ENCODE measurements around the gene STAT6. TPM values are rescaled to one million over a fixed set of nuclear protein-coding genes. Genes with fewer than 3 reads are reported as not detected.

STAT6 gene
- total RNA-seq, 1 experiment from 2014 or later, result 44.4 TPM

DNA sequence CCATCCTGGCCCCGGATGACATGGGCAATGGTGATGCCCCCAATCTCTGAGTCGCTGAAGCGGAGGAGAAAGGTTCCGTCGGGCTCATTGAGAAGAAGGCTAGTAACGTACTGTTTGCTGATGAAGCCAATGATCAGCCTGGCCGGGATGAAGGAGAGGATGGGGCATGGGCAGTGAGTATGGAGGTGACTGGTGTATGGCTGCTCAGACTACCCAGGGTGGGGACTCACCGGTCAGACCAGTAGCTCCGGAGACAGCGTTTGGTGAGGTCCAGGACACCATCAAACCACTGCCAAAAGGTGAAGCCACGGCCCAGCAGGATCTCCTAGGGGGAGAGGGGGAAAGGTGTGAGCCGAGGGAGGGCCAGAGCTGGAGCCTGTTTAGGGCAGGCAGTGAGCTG, 11.4 kb downstream of the STAT6 start:
- H2BK12ac ChIP-seq (ENCODE audit: insufficient read length, low read depth, low read length), result no peak overlapping the region
- H2BK20ac ChIP-seq (ENCODE audit: low read depth, low read length, poor library complexity, severe bottlenecking), result no peak overlapping the region
- H3K27ac ChIP-seq (ENCODE audit: insufficient read length, low read depth, low read length), result no peak overlapping the region
- Mint-ChIP-seq H3K9me3 (no peaks in the 10 kb centered on the region), H3K4me3 (no peak overlapping the region), H3K36me3 (ENCODE audit: insufficient read depth in 1 of 3, low read depth in 3 of 3) (peaks cover 4 to 64% (median 56%) of the 10 kb centered on the region in 3 experiments), H3K27me3 (ENCODE audit: low read depth) (no peaks in the 10 kb centered on the region; the same call in 1 of the 2 replicates), H3K27ac (no peak overlapping the region; a peak in 1 of 7 replicates), H3K4me1 (peaks cover 11 to 13% of the 10 kb centered on the region in 2 experiments)
- no peak overlapping the region for H4K5ac ChIP-seq (ENCODE audit: insufficient read length, low read depth, low read length)
- H3K23me2 ChIP-seq (ENCODE audit: insufficient read length, low read depth, low read length, poor library complexity, severe bottlenecking), result no peaks in the 10 kb centered on the region
- no peak overlapping the region for H2BK15ac ChIP-seq (ENCODE audit: low read depth, low read length)
- no peak overlapping the region for H3K4ac ChIP-seq (ENCODE audit: low read depth, low read length)
- no peak overlapping the region for H2AK5ac ChIP-seq (ENCODE audit: insufficient read length, low read length)
- no CpG with 5 or more reads among the region's 12 CpGs for WGBS (ENCODE audit: extremely low coverage, insufficient read length, low lambda C conversion rate)
- H3K23ac ChIP-seq (ENCODE audit: insufficient read length, low read depth, low read length), result no peak overlapping the region
- no peak overlapping the region for H3K4me2 ChIP-seq (ENCODE audit: insufficient read depth, insufficient read length, low read length)
- H3K4me1 ChIP-seq (ENCODE audit: insufficient read depth, low read length), result no peaks in the 10 kb centered on the region
- H3K79me1 ChIP-seq (ENCODE audit: insufficient read depth, low read depth, low read length, poor library complexity, severe bottlenecking), result no peaks in the 10 kb centered on the region
- no peak overlapping the region for H2BK5ac ChIP-seq (ENCODE audit: insufficient read length, low read length)
- H3T11ph ChIP-seq (ENCODE audit: low read length), result no peak overlapping the region
- H3K9me3 ChIP-seq (ENCODE audit: control insufficient read depth, low read depth, low read length), result no peaks in the 10 kb centered on the region
- H3K18ac ChIP-seq (ENCODE audit: insufficient read length, low read depth, low read length), result no peak overlapping the region
- no peak overlapping the region for H3K56ac ChIP-seq (ENCODE audit: insufficient read length, low read depth, low read length)
- H4K8ac ChIP-seq (replicated peaks; ENCODE audit: insufficient read length, low read depth, low read length), result no peak overlapping the region
- DNase-seq, result no peak
- H3K14ac ChIP-seq (ENCODE audit: insufficient read depth, low read length), result no peak overlapping the region
- no peak overlapping the region for H4K91ac ChIP-seq (ENCODE audit: insufficient read length, low read depth, low read length)
- H3K9ac ChIP-seq (ENCODE audit: extremely low read depth, insufficient read length, low read length), result no peak overlapping the region
- H3K79me2 ChIP-seq (ENCODE audit: insufficient read depth, low read length), result no peaks in the 10 kb centered on the region
- H2AFZ ChIP-seq (ENCODE audit: low read length), result no peak overlapping the region
- no peaks in the 10 kb centered on the region for H3K27me3 ChIP-seq (ENCODE audit: insufficient read depth, low read length)
- TF ChIP-seq, protein P1, sequence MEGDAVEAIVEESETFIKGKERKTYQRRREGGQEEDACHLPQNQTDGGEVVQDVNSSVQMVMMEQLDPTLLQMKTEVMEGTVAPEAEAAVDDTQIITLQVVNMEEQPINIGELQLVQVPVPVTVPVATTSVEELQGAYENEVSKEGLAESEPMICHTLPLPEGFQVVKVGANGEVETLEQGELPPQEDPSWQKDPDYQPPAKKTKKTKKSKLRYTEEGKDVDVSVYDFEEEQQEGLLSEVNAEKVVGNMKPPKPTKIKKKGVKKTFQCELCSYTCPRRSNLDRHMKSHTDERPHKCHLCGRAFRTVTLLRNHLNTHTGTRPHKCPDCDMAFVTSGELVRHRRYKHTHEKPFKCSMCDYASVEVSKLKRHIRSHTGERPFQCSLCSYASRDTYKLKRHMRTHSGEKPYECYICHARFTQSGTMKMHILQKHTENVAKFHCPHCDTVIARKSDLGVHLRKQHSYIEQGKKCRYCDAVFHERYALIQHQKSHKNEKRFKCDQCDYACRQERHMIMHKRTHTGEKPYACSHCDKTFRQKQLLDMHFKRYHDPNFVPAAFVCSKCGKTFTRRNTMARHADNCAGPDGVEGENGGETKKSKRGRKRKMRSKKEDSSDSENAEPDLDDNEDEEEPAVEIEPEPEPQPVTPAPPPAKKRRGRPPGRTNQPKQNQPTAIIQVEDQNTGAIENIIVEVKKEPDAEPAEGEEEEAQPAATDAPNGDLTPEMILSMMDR (conservative IDR thresholded peaks at IDR 0.05), result no peak
- no peaks in the 10 kb centered on the region for H4K20me1 ChIP-seq (ENCODE audit: control insufficient read depth, insufficient read depth, insufficient read length)
- H2BK120ac ChIP-seq (ENCODE audit: low read depth, low read length, poor library complexity, severe bottlenecking), result no peak overlapping the region
